Measurements from ENCODE around the gene ARHGAP25. TPM values are rescaled to one million over a fixed set of nuclear protein-coding genes. Genes with fewer than 3 reads are reported as not detected.
"Not testable (repeated sequence)": the region's sequence is repeated elsewhere in the genome, so short reads cannot be mapped to it uniquely, and the experiment has no call there.

ARHGAP25 gene
- polyA plus RNA-seq, 1 donor from 2014 or later = 217 TPM

DNA sequence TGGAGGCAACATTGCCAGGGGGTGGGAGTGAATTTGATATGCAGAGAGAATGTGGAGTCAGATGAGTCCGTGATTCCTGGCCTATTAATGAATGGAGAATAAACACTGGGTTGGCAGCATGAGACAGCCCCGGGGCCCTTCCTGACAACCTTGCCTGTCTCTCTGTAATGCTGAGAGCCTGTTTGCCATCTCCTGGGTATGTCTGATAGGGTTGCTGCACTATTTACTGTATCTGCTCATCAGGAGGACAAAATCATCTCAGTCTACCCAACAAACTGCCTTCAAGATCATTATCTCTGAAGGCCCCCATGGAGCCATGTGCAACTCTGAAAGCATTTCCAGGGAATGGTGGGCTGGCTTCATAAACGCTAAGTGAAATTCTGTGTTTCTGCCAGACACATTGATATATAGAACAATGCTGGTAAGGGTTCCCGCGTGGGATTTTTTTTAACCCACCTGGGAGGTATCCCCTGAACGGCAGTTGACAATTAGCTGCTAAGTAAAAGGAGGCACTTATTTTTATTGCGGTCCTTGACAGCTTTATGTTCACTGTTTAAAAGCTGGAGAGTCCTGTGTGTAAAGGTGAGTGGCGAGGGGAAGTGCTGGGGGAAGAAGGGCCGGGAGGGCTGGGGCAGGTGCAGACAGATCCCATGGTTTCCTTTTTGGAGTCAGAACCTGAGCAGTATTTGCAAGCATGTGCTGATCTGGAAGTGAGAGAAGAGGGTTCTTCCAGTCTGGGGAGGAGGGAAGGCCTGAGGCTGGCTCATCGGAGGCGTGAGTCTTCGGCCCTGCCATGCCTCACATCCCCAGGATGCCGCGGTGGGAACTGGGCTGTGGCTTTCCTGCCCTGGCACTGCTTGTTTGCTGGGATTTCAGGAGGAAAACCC lies 64.8 kb downstream of the ARHGAP25 start:
- Mint-ChIP-seq H3K4me3 (peak overlapping the region in 1 of 4 donors; percentile 83), H3K27me3 (no peaks in the 10 kb centered on the region), H3K9me3 (peaks cover 0 to 3% (median 2%) of the 10 kb centered on the region in 3 donors), H3K36me3 (peaks cover 20% of the 10 kb centered on the region), H3K4me1 (peaks cover 43 to 49% (median 45%) of the 10 kb centered on the region in 3 donors), H3K27ac (peak overlapping the region; percentile 43 to 93 (median 80))

DNA sequence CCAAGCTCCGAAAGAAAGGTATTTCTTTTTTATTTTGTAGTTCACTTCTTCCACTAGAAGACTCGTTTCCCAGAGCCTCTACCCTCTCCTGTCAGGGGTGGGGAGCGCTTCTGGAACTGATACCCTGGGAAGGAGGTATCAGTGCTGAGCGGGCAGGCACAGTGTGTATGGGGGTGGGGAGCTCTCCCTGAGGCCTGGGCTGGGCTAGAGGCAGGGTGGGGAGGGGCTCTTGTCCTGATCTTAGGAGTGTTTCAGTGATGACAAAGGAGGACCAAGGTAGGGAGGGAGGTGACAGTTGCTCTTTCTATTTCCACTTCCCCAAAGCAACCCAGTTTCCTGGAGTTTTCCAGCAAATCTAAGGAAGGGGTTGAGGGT lies 65.4 kb downstream of the ARHGAP25 start:
- Mint-ChIP-seq H3K27me3 (no peaks in the 10 kb centered on the region), H3K9me3 (peaks cover 0 to 3% (median 2%) of the 10 kb centered on the region in 3 donors), H3K27ac (peak overlapping the region; percentile 20 to 93 (median 76)), H3K4me3 (peak overlapping the region in 1 of 4 donors; percentile 39), H3K36me3 (peaks cover 15% of the 10 kb centered on the region), H3K4me1 (peaks cover 37 to 43% (median 38%) of the 10 kb centered on the region in 3 donors)

DNA sequence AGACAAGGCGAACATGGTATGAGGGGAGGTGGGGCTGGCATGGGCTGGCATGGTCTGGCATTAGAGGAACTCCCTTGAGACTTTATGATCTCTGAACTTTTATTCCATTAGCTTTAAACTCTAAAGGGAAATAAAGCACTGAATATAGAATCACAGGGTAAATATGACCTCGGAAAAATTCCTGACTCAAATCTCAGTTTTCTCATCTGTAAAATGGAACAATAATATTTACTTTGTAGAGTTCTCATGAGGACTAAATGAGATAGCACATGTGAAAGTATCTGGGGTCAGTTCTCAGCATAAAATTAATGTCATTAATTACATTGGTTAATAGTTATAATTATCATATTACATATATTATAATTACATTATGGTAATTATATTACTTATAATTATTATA lies 65.9 kb downstream of the ARHGAP25 start:
- peaks cover 15% of the 10 kb centered on the region for H3K36me3 Mint-ChIP-seq

DNA sequence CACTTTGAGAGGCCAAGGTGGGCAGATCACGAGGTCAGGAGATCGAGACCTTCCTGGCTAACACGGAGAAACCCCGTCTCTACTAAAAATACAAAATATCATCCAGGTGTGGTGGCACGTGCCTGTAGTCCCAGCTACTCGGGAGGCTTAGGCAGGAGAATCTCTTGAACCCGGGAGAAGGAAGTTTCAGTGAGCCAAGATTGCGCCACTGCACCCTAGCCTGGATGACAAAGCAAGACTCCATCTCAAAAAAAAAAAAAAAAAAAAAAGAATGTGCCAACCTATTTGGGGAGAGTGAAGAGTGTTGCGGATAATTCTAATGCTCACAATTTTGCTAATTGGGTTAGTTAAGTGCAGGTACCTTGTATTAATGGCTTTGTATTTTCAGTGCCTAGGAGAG lies 67.5 kb downstream of the ARHGAP25 start:
- peaks cover 26 to 35% (median 29%) of the 10 kb centered on the region in 3 donors for H3K4me1 Mint-ChIP-seq
- H3K36me3 Mint-ChIP-seq, H3K9me3 Mint-ChIP-seq, H3K27me3 Mint-ChIP-seq, H3K4me3 Mint-ChIP-seq: not testable (repeated sequence)
- peak overlapping the region in 1 of 3 donors; percentile 90 for H3K27ac Mint-ChIP-seq

More for the DNA sequence above, 65.9 kb downstream of the ARHGAP25 start:
- H3K4me3 Mint-ChIP-seq = no peak overlapping the region
- H3K27me3 Mint-ChIP-seq = no peaks in the 10 kb centered on the region
- H3K4me1 Mint-ChIP-seq = peaks cover 33 to 39% (median 34%) of the 10 kb centered on the region in 3 donors
- H3K9me3 Mint-ChIP-seq = peaks cover 0 to 3% (median 2%) of the 10 kb centered on the region in 3 donors
- peak overlapping the region; percentile 20 to 93 (median 76) for H3K27ac Mint-ChIP-seq

DNA sequence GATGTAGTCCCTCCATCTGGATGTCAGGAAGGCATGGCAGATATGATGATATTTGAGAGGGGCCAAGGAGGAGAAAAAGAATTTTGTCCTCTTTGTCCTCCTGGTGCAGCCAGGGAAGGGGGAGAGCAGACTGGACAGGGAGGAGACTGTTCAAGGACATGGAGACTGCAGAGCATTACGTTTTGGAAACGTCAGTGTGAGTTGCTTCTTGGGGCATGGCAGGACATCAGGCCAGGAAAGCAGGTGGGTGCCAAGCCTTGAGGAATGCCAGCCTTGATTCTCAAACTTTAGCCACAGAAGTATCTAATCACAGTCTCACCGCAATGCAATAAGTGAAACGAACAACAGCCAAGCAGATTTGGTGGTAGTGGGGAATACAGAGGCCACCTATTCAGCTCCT lies 70.4 kb downstream of the ARHGAP25 start:
- Mint-ChIP-seq H3K27me3 (no peaks in the 10 kb centered on the region), H3K4me1 (peaks cover 29 to 34% (median 32%) of the 10 kb centered on the region in 3 donors), H3K9me3 (no peaks in the 10 kb centered on the region), H3K4me3 (peak overlapping the region in 1 of 4 donors; percentile 25), H3K36me3 (peaks cover 6% of the 10 kb centered on the region), H3K27ac (peak overlapping the region in 2 of 3 donors; percentile 83 to 92)

DNA sequence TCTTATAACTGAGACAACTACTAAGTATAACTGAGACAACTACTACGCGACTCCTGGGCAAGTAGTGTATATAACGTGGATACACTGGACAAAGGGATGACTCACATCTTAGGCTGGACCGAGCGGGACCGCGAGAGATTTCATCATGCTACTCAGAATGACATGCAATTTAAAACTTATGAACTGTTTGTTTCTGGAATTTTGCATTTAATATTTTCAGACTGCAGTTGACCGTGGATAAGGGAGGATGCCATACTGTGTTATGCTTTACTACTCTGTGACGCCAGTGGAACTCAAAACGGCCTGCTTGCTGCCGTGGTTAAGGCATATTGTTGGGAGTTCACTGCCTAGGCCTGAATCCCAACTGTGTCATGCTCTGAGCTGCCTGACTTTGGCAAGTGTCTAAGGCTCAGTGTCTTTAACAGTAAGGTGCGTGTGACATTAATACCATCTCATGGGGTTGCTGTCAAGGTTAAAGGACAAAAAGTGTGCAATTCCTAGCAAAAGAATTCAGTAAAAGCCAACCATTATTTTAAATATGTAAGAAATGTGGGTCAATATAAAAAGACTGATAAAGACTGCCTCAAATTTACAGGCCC lies 72.0 kb downstream of the ARHGAP25 start:
- H3K4me3 Mint-ChIP-seq = no peak overlapping the region
- no peaks in the 10 kb centered on the region for H3K27me3 Mint-ChIP-seq
- peak overlapping the region; percentile 64 to 95 (median 78) for H3K27ac Mint-ChIP-seq
- H3K9me3 Mint-ChIP-seq = no peaks in the 10 kb centered on the region
- peaks cover 3% of the 10 kb centered on the region for H3K36me3 Mint-ChIP-seq
- peaks cover 22 to 31% (median 25%) of the 10 kb centered on the region in 3 donors for H3K4me1 Mint-ChIP-seq

DNA sequence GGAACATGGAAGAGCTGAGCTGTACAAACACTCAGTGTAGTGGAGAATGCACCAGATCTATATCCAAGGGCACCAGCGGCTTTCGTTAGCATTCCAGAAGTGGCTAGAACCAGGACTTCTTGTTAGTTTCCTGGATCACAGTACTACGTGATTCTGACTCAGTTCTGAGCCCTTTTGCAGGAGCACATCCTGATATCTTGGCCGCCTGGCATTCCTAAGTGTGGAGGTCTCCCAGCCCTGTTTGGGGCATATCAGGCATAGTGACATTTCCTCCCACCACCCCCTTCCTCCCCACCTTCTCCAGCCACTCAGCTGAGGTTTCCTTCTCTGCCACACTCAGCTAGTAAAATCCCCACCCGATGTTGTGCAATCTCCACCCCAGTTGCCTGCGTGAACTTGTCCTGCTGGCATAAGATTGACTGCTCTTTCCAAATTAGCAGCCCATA lies 73.2 kb downstream of the ARHGAP25 start:
- Mint-ChIP-seq H3K27ac (peak overlapping the region; percentile 78 to 97 (median 84)), H3K36me3 (peaks cover 3% of the 10 kb centered on the region), H3K4me3 (peak overlapping the region in 1 of 4 donors; percentile 71), H3K4me1 (peaks cover 24 to 34% (median 25%) of the 10 kb centered on the region in 3 donors), H3K9me3 (no peaks in the 10 kb centered on the region), H3K27me3 (no peaks in the 10 kb centered on the region)

DNA sequence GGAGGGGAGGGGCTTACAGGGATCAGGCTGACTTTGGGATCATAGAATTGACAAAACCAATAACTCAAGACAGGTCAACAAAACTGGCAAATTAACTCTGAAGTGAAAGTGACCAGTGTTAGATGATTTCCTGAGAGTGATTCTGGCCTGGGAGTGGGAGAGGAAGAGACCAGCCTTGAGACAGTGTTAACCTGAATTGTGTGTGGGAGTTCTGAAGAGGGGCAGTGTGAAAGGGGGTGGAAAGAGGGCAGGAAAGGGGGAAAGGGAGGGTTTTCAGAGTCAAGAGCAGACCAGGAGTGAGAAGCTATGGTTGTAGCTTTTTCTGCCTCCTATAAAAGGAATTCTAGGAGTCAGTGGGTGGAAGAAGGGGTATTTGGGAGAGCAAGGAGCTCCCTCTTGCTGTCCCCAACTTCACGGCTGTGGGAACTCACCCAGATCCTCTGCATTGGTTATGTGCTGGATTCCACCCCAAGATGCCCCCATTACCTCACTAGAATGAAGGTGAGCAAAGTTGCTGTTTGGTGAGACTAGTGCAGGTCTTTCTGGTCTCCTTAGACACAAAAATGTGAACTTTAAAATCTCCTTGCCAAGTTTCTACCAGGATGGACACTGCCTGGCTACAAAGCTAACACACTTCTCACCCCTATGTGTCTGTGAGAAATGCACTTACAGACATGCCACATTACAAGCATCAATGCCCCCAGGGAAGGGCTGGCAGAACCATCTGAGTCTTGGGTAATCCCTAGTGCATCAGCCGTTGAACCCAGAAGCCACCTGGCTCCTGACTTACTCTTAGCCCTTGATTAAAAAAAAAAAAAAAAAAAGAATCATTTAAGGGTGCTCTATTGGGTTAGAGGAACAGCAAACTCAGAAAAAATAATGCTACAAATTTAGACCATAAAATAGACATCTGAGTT lies 75.0 kb downstream of the ARHGAP25 start:
- H3K27ac Mint-ChIP-seq = peak overlapping the region; percentile 78 to 97 (median 89)
- H3K27me3 Mint-ChIP-seq = no peaks in the 10 kb centered on the region
- peaks cover 24 to 34% (median 25%) of the 10 kb centered on the region in 3 donors for H3K4me1 Mint-ChIP-seq
- H3K9me3 Mint-ChIP-seq = no peaks in the 10 kb centered on the region
- peaks cover 3% of the 10 kb centered on the region for H3K36me3 Mint-ChIP-seq
- H3K4me3 Mint-ChIP-seq = peak overlapping the region in 2 of 4 donors; percentile 25 to 42

DNA sequence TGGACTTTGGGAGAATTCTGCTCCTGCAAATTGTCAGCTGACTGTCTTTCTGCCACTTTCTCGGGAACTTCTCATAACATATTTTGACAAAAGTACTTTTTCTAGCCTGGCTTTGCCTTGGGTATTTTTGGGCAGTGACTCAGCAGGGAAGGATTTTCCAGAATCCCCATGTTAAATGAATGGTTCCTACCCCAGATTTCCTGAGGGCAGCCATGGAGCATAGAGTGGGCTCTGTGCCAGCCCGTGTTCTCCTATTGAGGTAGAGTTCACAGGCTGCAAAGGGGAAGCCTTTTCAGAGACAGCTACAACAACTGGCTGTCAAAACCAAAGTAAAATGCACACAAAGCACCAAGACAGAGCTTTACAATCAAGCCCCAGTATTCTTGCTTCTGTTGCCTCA lies 76.8 kb downstream of the ARHGAP25 start:
- H3K36me3 Mint-ChIP-seq = peaks cover 4% of the 10 kb centered on the region
- no peaks in the 10 kb centered on the region for H3K27me3 Mint-ChIP-seq
- peak overlapping the region in 2 of 3 donors; percentile 83 to 97 for H3K27ac Mint-ChIP-seq
- no peaks in the 10 kb centered on the region for H3K9me3 Mint-ChIP-seq
- H3K4me1 Mint-ChIP-seq = peaks cover 22 to 32% (median 22%) of the 10 kb centered on the region in 3 donors
- H3K4me3 Mint-ChIP-seq = no peak overlapping the region

DNA sequence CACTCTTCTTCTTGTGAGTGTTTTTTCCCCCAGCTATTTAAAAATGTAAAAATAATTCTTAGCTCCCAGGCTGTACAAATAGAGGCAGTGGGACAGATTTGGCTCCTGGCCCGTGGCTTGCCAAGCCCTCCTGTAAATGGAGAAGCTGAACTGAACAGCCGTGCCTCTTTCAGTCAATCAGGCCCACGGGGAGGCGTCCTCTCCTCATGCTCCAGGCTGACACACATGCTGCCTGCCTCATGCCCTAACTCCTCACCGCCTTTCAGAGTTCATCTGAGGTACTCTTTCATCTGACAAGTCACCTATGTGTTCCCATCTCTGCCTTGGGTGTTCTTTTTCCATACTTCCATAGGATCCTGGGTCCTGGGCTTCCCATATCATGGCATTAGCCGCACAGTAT lies 77.6 kb downstream of the ARHGAP25 start:
- peak overlapping the region in 1 of 4 donors; percentile 41 for H3K4me3 Mint-ChIP-seq

DNA sequence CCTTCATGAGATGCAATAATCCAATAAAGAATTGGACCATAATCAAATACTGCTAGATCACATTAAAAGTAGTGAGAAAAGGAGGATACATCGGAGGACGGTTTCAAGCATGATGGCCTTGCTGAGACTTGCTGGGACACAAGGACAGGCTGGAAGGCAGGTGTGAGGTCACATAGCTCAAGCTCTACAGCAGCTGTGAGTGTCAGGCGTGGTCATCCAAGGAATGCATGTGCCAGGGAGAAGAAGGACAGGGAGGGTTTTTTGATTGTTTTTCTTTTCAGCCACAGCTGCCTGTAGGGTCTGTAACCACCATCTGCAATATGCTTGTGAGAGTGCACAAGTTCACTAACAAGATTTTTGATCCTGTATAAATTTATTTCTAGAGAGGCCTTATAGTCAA lies 79.0 kb downstream of the ARHGAP25 start:
- Mint-ChIP-seq H3K4me3 (no peak overlapping the region), H3K27ac (peak overlapping the region in 1 of 3 donors; percentile 16), H3K27me3 (no peaks in the 10 kb centered on the region), H3K4me1 (peaks cover 6 to 18% (median 12%) of the 10 kb centered on the region in 3 donors), H3K9me3 (no peaks in the 10 kb centered on the region), H3K36me3 (peaks cover 4% of the 10 kb centered on the region)

More for the DNA sequence above, 77.6 kb downstream of the ARHGAP25 start:
- no peaks in the 10 kb centered on the region for H3K9me3 Mint-ChIP-seq
- H3K27ac Mint-ChIP-seq = peak overlapping the region; percentile 64 to 76 (median 69)
- peaks cover 16 to 29% (median 19%) of the 10 kb centered on the region in 3 donors for H3K4me1 Mint-ChIP-seq
- H3K27me3 Mint-ChIP-seq = no peaks in the 10 kb centered on the region
- peaks cover 4% of the 10 kb centered on the region for H3K36me3 Mint-ChIP-seq

DNA sequence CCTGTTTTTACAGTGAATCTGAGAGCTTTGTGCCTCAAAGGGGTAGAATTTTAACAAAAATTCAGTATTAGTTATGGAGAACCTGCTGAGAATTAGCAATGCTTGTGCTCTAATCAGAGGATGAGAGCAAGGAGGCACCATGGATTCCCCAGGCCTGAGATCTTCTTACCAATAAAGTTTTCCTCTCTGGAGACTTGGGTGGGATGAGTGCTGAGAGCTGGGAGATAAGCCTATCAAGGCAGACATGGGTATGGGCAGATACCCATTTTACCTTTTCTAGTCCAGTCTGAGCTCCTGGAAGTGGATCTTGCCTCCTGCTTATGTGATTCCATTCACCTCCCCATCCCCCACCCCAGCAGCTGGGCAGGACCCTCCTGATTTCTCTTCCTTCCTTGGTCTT lies 82.7 kb downstream of the ARHGAP25 start:
- Mint-ChIP-seq H3K9me3 (no peaks in the 10 kb centered on the region), H3K4me3 (no peak overlapping the region), H3K4me1 (peaks cover 0 to 4% (median 3%) of the 10 kb centered on the region in 3 donors), H3K27ac (peak overlapping the region in 2 of 3 donors; percentile 28 to 39), H3K36me3 (peaks cover 2% of the 10 kb centered on the region), H3K27me3 (no peaks in the 10 kb centered on the region)

DNA sequence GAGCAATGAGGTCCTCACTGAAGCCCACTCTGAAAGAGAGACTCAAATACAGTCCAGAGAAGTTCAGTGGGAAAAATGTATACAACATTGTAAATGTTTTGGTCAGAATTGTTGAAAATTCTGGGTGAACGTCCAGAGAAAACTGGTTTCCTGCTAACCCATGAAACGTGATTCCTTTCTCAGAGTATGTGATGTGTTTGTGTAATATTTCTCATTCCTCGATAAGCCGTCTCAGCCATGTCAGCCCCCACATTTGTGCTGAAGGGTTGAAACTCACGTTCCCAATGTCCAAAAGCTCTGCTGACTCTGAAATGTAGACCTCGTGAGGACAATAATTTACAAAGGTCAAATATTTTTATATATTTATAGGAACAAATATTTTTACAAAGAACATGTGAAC lies 84.9 kb downstream of the ARHGAP25 start:
- Mint-ChIP-seq H3K4me1 (peaks cover 5 to 16% (median 6%) of the 10 kb centered on the region in 3 donors), H3K27ac (peak overlapping the region in 1 of 3 donors; percentile 10), H3K27me3 (no peaks in the 10 kb centered on the region), H3K9me3 (no peaks in the 10 kb centered on the region), H3K4me3 (no peak overlapping the region), H3K36me3 (peaks cover 5% of the 10 kb centered on the region)

DNA sequence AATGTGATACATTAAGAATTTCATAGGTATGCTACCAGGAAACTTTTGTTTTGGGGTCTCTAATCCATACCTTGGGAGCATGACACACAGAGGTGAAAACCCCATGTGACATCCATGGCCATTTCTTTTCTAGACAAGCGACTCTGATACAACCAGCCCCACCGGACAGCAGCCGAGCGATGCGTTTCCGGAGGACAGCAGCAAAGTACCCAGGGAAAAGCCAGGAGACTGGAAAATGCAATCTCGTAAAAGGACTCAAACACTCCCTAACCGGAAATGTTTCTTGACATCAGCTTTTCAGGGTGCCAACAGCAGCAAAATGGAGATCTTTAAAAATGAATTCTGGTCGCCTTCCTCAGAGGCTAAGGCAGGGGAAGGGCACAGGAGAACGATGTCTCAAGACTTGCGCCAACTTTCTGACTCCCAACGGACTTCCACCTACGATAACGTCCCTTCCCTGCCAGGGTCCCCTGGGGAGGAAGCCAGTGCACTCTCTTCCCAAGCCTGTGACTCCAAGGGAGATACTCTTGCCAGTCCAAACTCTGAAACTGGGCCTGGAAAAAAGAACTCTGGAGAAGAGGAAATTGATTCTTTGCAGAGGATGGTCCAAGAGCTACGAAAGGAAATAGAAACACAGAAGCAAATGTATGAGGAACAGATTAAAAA lies 87.7 kb downstream of the ARHGAP25 start:
- Mint-ChIP-seq H3K4me1 (peaks cover 7 to 21% (median 12%) of the 10 kb centered on the region in 3 donors), H3K27me3 (no peaks in the 10 kb centered on the region), H3K9me3 (no peaks in the 10 kb centered on the region), H3K36me3 (peaks cover 8% of the 10 kb centered on the region), H3K4me3 (no peak overlapping the region), H3K27ac (peak overlapping the region in 1 of 3 donors; percentile 90)

All from IgD-negative memory B cell (primary cell).